CD14-positive monocyte (primary cell): ENCODE data around the gene FGD3. TPM values are rescaled to one million over a fixed set of nuclear protein-coding genes. Genes with fewer than 3 reads are reported as not detected.

Source experiments
- DNase-seq, 3 donors: peaks; one replicate each; pipeline ENCODE4 v3.0.0-alpha.2; 2011 to 2022
- H2AFZ ChIP-seq: 2 replicates; pipeline ENCODE4 v1.6.0; 2012; ENCODE audit warnings: mild to moderate bottlenecking, low read depth, low read length, inconsistent platforms; ENCODE audit not compliant: insufficient read depth, poor library complexity, severe bottlenecking
- H3K27ac ChIP-seq, 2 donors: 1 replicate in 1 of 2; 2 replicates in 1 of 2; pipeline ENCODE4 v1.5.1; 2012 to 2013; ENCODE audit warnings: low read length in 2 of 2, control low read depth in 1 of 2, inconsistent platforms in 1 of 2, low read depth in 1 of 2, mild to moderate bottlenecking in 1 of 2
- H3K27me3 ChIP-seq, 2 donors: one replicate each; pipeline versions ENCODE4 v1.6.0 to v1.6.1; 2011 to 2013; ENCODE audit warnings: low read length in 2 of 2; ENCODE audit not compliant: control insufficient read depth in 2 of 2, insufficient read depth in 2 of 2
- H3K36me3 ChIP-seq, 2 donors: replicated peaks in 1 of 2; 1 replicate in 1 of 2; 2 replicates in 1 of 2; pipeline versions ENCODE4 v1.5.1 to v1.6.1; 2012 to 2013; ENCODE audit warnings: low read length in 2 of 2, control low read depth in 1 of 2, inconsistent platforms in 1 of 2, mild to moderate bottlenecking in 1 of 2; ENCODE audit not compliant: insufficient read depth in 2 of 2, control insufficient read depth in 1 of 2
- H3K4me1 ChIP-seq, 2 donors: 1 replicate in 1 of 2; 2 replicates in 1 of 2; pipeline versions ENCODE4 v1.5.1 to v1.6.1; 2012 to 2013; ENCODE audit warnings: low read length in 2 of 2, control low read depth in 1 of 2, inconsistent platforms in 1 of 2, mild to moderate bottlenecking in 1 of 2, moderate library complexity in 1 of 2; ENCODE audit not compliant: insufficient read depth in 2 of 2, control insufficient read depth in 1 of 2
- H3K4me2 ChIP-seq: replicated peaks from 2 replicates; pipeline ENCODE3; 2012; ENCODE audit warnings: low read length, moderate library complexity, mild to moderate bottlenecking; ENCODE audit not compliant: poor library complexity, severe bottlenecking; ENCODE audit errors: extremely low read depth
- H3K4me3 ChIP-seq, 3 experiments: fragments of 200-600 bp in 1 of 3; sonication (generic) in 1 of 3; replicated peaks in 1 of 3; 1 replicate in 2 of 3; 2 replicates in 1 of 3; pipeline ENCODE4 v1.5.1; 2011 to 2013; ENCODE audit warnings: low read length in 3 of 3, mild to moderate bottlenecking in 3 of 3, control low read depth in 2 of 3, low read depth in 2 of 3, inconsistent platforms in 1 of 3, moderate library complexity in 1 of 3
- H3K79me2 ChIP-seq: 2 replicates; pipeline ENCODE4 v1.6.0; 2012; ENCODE audit warnings: mild to moderate bottlenecking, control low read depth, inconsistent platforms, low read length, moderate library complexity; ENCODE audit not compliant: insufficient read depth
- H3K9ac ChIP-seq: 2 replicates; pipeline ENCODE4 v1.6.0; 2017; ENCODE audit warnings: low read length, mild to moderate bottlenecking; ENCODE audit not compliant: insufficient read depth, poor library complexity, severe bottlenecking
- H3K9me3 ChIP-seq, 2 donors: replicated peaks in 1 of 2; 1 replicate in 1 of 2; 2 replicates in 1 of 2; pipeline versions ENCODE4 v1.5.1 to v1.6.1; 2012 to 2013; ENCODE audit warnings: low read length in 2 of 2, control low read depth in 1 of 2; ENCODE audit not compliant: control insufficient read depth in 1 of 2, insufficient read depth in 1 of 2
- H4K20me1 ChIP-seq: 2 replicates; pipeline ENCODE4 v1.6.0; 2012; ENCODE audit warnings: mild to moderate bottlenecking, low read length, control low read depth, moderate library complexity; ENCODE audit not compliant: insufficient read depth
- H3K27ac Mint-ChIP-seq, 7 donors: one replicate each; pipeline ENCODE4 v1.8.0; 2020; ENCODE audit warnings: mild to moderate bottlenecking in 7 of 7, mixed read lengths in 7 of 7, moderate library complexity in 6 of 7, inconsistent platforms in 2 of 7
- H3K27me3 Mint-ChIP-seq, 3 donors: one replicate each; pipeline ENCODE4 v1.8.0; 2021 to 2022; ENCODE audit warnings: low read depth in 3 of 3, mild to moderate bottlenecking in 3 of 3, mixed read lengths in 3 of 3, moderate library complexity in 3 of 3, inconsistent platforms in 1 of 3
- H3K36me3 Mint-ChIP-seq, 2 donors: one replicate each; pipeline ENCODE4 v1.8.0; 2020; ENCODE audit warnings: mixed read lengths in 2 of 2, inconsistent platforms in 1 of 2, mild to moderate bottlenecking in 1 of 2
- H3K4me1 Mint-ChIP-seq: one replicate; pipeline ENCODE4 v1.8.0; 2020; ENCODE audit warnings: mild to moderate bottlenecking, mixed read lengths
- H3K4me3 Mint-ChIP-seq, 2 donors: one replicate each; pipeline ENCODE4 v1.8.0; 2020; ENCODE audit warnings: mild to moderate bottlenecking in 2 of 2, mixed read lengths in 2 of 2, moderate library complexity in 1 of 2
- H3K9me3 Mint-ChIP-seq, 7 donors: one replicate each; pipeline ENCODE4 v1.8.0; 2020 to 2022; ENCODE audit warnings: mixed read lengths in 7 of 7, mild to moderate bottlenecking in 6 of 7, moderate library complexity in 6 of 7, inconsistent platforms in 2 of 7
- CTCF ChIP-seq: fragments of 200-600 bp; IDR thresholded peaks from one replicate; pipeline ENCODE4 v1.8.0; 2022; ENCODE audit warnings: antibody characterized with exemption, mild to moderate bottlenecking
- WGBS: methylation state at CpG from one replicate; pipeline ENCODE4 v1.1.5; 2013; ENCODE audit warnings: missing lambda C conversion rate; ENCODE audit not compliant: insufficient coverage; 5-methylcytosine and 5-hydroxymethylcytosine counted together
- intact Hi-C, 2 donors: fragments of 100-400 bp; cut with micrococcal nuclease; formaldehyde crosslinking; loops; one replicate each; pipeline versions ENCODE4 v1.15.0 to v1.15.1; 2023
- polyA plus RNA-seq, 3 donors: library from polyadenylated mRNA; depleted of rRNA in 1 of 3; unstranded in 2 of 3; stranded (reverse) in 1 of 3; fragments of 300-500 nt in 2 of 3; fragments of >200 nt in 1 of 3; fragmentation: Illumina TruSeq in 2 of 3; gene quantifications; 1 replicate in 2 of 3; 2 replicates in 1 of 3; pipeline ENCODE4 v1.2.3, GENCODE V29; 2012 to 2021

FGD3 gene
- polyA plus RNA-seq, 3 donors = 32.4 to 120 (median 56.2) TPM

GRCh38 chr9:93011114-93011513 lies 63.8 kb downstream of the FGD3 start:
- Histone ChIP-seq H2AFZ (no peak overlapping the region), H3K27ac (peak overlapping the region in 1 of 2 donors; percentile 20), H3K27me3 (no peaks in the 10 kb centered on the region), H3K9me3 (no peaks in the 10 kb centered on the region), H3K4me2 (no peak overlapping the region), H3K79me2 (peaks cover 38% of the 10 kb centered on the region), H3K4me3 (no peak overlapping the region), H3K4me1 (no peaks in the 10 kb centered on the region), H3K36me3 (peaks cover 79 to 95% of the 10 kb centered on the region in 2 donors), H3K9ac (no peak overlapping the region), H4K20me1 (peaks cover 91% of the 10 kb centered on the region)
- no peaks in the 10 kb centered on the region for H3K4me1 Mint-ChIP-seq
- no peak for DNase-seq
- intact Hi-C loops = no loop called here
- 100% methylated on average over 4 of the region's 8 CpGs for WGBS
- H3K4me3 Mint-ChIP-seq = no peak overlapping the region
- H3K9me3 Mint-ChIP-seq = peaks cover 0 to 2% (median 0%) of the 10 kb centered on the region in 7 donors
- H3K27ac Mint-ChIP-seq = peak overlapping the region in 1 of 7 donors; percentile 12
- peaks cover 69 to 98% of the 10 kb centered on the region in 2 donors for H3K36me3 Mint-ChIP-seq
- peaks cover 0 to 1% (median 0%) of the 10 kb centered on the region in 3 donors for H3K27me3 Mint-ChIP-seq
- no peak for TF ChIP-seq CTCF

DNA sequence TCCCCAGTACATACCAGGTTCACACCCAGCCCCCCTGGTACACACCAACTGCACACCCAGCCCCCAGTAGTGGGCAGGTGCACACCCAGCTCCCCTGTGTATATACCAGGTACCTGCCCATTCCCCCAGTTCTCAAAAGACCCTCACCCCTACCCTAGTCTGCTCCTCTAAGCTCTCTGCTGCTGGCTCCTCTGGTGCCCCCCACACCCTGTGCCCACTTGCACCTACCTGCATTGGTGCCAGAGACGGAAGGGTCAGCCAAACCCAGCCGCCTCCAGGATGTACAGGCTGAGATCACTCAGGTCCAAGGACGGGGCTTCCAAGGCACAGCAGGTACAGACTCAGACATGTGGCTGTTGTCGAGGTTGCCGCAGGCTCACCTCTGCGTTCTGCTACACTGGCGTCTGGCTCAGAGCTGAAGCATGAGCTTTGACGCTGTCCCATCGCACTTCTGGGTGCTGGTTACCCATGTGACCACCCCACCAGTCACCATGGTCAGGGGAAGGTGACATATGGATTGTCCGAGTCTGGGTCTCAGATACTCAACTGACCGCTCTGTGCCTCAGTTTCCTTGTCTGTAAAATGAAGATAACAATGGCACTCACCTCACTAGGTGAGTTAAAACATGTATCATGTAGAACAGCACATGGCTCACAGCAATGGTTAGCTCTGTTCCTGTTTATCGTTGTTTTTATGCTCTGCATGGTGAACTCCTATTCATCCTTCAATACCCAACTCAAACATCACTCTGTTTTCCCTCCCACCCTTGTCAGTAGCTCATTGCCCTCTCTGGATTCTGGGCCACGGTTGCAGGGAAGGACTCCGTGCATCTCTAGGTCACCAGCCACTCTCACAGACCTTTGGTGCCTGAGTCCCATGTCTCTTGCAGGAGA lies 65.9 kb downstream of the FGD3 start:
- DNase-seq = no peak
- TF ChIP-seq CTCF = no peak
- intact Hi-C loops = no loop called here
- Mint-ChIP-seq H3K27me3 (peaks cover 0 to 1% (median under 1%) of the 10 kb centered on the region in 3 donors), H3K9me3 (peaks cover 0 to 2% (median 0%) of the 10 kb centered on the region in 7 donors), H3K27ac (peak overlapping the region in 1 of 7 donors; percentile 53), H3K36me3 (peaks cover 67 to 98% of the 10 kb centered on the region in 2 donors), H3K4me1 (no peaks in the 10 kb centered on the region), H3K4me3 (no peak overlapping the region)
- Histone ChIP-seq H2AFZ (no peak overlapping the region), H3K4me2 (no peak overlapping the region), H3K79me2 (peaks cover 25% of the 10 kb centered on the region), H3K36me3 (peaks cover 78 to 98% of the 10 kb centered on the region in 2 donors), H3K27me3 (no peaks in the 10 kb centered on the region), H4K20me1 (peaks cover 93% of the 10 kb centered on the region), H3K9me3 (no peaks in the 10 kb centered on the region), H3K27ac (peak overlapping the region in 1 of 2 donors; percentile 39), H3K4me3 (no peak overlapping the region), H3K9ac (no peak overlapping the region), H3K4me1 (no peaks in the 10 kb centered on the region)
- 100% methylated on average over 9 of the region's 14 CpGs for WGBS
